Measurements from ENCODE around the gene SUCLG1. TPM values are rescaled to one million over a fixed set of nuclear protein-coding genes. Genes with fewer than 3 reads are reported as not detected.

The SUCLG1 gene
- 10 to 100 TPM; 70.3 to 70.4 TPM for total RNA-seq

DNA sequence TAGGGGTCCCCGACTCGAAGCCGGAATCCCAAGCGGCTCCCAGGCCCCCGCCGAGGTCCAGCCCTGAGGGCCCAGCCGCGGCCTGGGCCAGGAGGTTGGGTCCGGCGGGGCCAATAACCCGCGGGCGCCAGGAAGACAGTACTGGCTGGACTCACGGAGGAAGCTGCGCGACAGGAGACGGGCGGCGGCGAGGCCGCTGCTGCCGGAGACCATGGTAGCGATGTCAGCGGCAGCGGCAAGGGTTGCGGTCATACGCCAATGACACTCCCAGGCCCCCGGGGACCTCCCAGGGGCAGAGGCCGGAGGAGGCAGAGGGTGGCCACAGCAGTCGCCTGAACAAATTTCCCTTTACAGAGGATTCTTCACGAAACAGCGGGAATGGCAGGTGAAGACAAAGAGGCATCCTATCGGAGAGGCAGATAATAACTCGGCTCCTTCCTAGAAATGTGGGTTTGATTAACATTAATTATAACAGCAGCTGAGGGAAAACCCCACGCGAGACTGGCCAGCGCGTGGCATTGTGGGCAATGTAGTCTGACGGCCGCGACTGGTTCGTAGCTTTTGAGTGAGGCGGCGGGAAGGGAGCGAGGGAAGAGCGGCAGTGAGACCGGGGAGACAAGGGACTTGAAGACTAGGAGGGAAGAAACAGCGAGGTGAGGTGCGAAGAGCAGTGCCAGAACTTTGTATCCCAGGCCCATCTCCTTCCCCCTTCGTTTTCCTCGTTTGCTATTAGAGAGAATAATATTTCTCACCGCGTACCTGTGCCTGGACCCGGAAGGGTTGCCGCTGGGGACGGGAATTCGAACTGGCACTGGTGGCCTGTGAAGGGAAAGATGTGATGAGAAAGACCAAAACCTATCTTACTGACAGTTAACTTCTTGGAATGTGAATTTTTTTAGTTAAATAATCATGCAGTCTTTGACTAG, at the start of gene SUCLG1:
TSS of gene SUCLG1 (minus strand) at position 263 of the 926 bp plus-strand sequence. CDS start at position 252, 11 bp downstream.
- Mint-ChIP-seq H3K27ac (peak within 1 kb of the TSS; percentile 90), H3K27me3 (no peaks in the 10 kb centered on the region), H3K4me3 (peak within 1 kb of the TSS; percentile 98), H3K9me3 (no peaks in the 10 kb centered on the region), H3K4me1 (ENCODE audit: low read depth) (peaks cover 40% of the 10 kb centered on the region), H3K36me3 (peaks cover 1% of the 10 kb centered on the region)
- DNase-seq: peak; percentile 91
- ChIA-PET CTCF (interaction anchor here (0.6 to 1.6 kb wide), 3 partner anchors 282 to 467 kb away, joined by 3 to 11 read pairs (median 3); no protein-coding TSS in a partner anchor), POLR2A (interaction anchor here (0.6 to 1.7 kb wide), 3 partner anchors 12 to 552 kb away, joined by 3 to 7 read pairs (median 3); no protein-coding TSS in a partner anchor)
- intact Hi-C loops (cut with micrococcal nuclease): loop anchor here (1.0 to 2.0 kb wide), 3 partner anchors 22 to 466 kb away; partner anchors contain the start of gene DNAH6

DNA sequence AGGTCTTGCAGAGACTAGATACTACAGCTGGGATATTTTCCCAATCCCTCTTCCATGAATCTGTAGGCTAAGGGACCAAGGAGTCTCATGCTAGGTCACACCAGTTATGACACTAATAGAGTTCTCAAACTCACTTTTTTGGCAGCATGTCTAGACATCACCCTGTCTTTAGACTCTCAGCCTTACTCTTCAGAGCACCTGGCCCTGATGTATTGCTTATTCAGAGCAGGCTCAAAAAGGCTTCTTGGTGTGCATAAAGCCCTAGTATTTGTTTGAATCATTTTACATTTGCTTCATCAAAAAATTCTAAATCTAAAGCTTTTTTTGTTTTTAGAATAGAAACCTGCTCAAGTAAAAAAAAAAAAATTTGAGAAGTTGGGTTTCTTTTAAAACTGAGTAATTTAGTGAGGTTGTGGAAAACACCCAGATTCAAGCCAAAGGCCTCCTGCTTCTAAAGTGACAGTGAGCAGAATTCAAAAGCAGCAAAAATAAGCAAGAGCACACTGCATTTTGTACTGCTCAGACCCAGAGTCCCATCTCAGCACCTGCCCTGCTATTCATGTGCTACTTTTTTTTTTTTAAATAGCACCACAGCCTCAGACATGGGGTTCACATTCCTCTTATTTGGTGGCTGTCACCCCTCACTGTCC, 39.2 kb upstream of the SUCLG1 start:
- H3K4me3 Mint-ChIP-seq: no peak overlapping the region
- ChIA-PET POLR2A (no interaction called here), CTCF (interaction anchor here (0.6 to 5.2 kb wide), 5 partner anchors 32 to 787 kb away, joined by 3 to 25 read pairs (median 4); no protein-coding TSS in a partner anchor)
- no peaks in the 10 kb centered on the region for H3K27me3 Mint-ChIP-seq
- H3K27ac Mint-ChIP-seq: peak overlapping the region; percentile 58
- intact Hi-C loops (cut with micrococcal nuclease): no loop called here
- no peaks in the 10 kb centered on the region for H3K36me3 Mint-ChIP-seq
- no peaks in the 10 kb centered on the region for H3K9me3 Mint-ChIP-seq
- peaks cover 17% of the 10 kb centered on the region for H3K4me1 Mint-ChIP-seq (ENCODE audit: low read depth)
- no peak for DNase-seq

DNA sequence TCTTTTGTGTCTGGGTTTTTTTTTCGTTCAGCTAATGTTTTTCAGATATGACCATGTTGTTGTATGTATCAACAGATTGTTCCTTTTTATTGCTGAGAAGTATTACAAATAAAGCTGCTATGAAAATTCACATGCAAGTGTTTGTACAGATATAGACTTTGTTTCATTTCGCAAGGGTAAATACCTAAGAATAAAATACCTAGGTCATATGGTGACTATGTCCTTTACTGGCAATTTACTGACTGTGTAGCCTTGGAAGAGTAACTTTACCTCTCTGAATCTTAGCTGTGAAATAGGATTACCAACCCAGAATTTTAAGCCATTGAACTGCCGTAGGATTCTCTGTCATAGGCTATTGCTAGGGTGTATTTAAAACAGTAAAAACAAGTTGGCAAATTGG, 38.2 kb upstream of the SUCLG1 start:
- CTCF ChIA-PET: interaction anchor here (0.6 to 5.2 kb wide), 5 partner anchors 33 to 788 kb away, joined by 3 to 25 read pairs (median 4); no protein-coding TSS in a partner anchor
- no peaks in the 10 kb centered on the region for H3K9me3 Mint-ChIP-seq

DNA sequence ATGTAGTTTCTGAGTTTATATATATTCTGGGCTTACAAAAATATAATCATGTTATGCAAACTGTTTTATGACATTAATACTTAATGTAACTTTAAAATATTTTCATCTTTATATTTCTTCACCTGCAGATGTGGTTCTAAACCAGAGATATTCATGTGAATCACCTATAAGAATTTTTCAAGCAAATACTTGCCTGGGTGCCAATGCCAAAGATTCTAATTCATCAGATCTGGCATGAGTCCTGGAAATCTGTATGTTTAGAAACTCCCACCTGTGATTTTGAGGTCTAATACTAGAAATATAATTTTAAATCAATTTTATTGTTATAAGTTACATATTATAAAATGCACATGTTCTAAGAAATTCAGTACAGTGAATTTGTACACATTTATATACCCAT, 37.3 kb upstream of the SUCLG1 start:
- no peaks in the 10 kb centered on the region for H3K9me3 Mint-ChIP-seq
- CTCF ChIA-PET: interaction anchor here (1.0 to 5.2 kb wide), 2 partner anchors 369 to 386 kb away, joined by 3 to 25 read pairs; no protein-coding TSS in a partner anchor

More for the DNA sequence above, 38.2 kb upstream of the SUCLG1 start:
- H3K4me3 Mint-ChIP-seq: no peak overlapping the region
- no peak for DNase-seq
- H3K27ac Mint-ChIP-seq: no peak overlapping the region
- H3K27me3 Mint-ChIP-seq: no peaks in the 10 kb centered on the region
- intact Hi-C loops (cut with micrococcal nuclease): no loop called here
- H3K4me1 Mint-ChIP-seq (ENCODE audit: low read depth): peaks cover 17% of the 10 kb centered on the region
- POLR2A ChIA-PET: no interaction called here
- H3K36me3 Mint-ChIP-seq: no peaks in the 10 kb centered on the region

DNA sequence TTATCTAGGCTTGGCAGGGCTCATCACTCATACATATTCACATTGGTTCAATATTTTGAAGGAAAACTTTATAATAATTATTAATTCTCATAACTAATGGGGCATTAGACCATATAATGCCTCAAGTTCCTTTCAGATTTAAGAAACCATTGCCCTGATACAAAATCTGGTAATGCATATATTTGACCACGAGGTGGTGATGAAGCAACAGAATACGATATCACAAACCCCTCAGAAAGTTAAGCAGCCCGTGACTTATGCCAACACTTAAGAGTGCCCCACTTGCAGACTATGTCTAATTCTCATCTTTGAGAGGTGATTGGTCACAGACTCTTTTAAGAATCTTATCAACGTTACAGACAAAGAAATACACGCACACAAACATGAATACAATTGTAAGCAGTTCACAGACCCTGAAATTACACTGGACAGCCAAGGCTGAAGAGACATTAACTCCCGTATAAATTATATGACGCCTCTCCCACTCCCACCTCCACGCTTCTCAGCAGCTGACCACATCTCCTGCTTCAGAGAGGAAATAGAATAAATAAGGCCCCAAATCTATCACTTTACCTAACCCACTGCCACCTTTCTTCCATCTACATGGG, 36.6 kb upstream of the SUCLG1 start:
- Mint-ChIP-seq H3K36me3 (no peaks in the 10 kb centered on the region), H3K9me3 (no peaks in the 10 kb centered on the region), H3K27ac (no peak overlapping the region), H3K27me3 (no peaks in the 10 kb centered on the region), H3K4me1 (ENCODE audit: low read depth) (peaks cover 17% of the 10 kb centered on the region), H3K4me3 (no peak overlapping the region)
- POLR2A ChIA-PET: no interaction called here
- intact Hi-C loops (cut with micrococcal nuclease): loop anchor here (1.0 kb wide), 4 partner anchors 136 to 430 kb away; no protein-coding TSS in a partner anchor
- DNase-seq: no peak
- CTCF ChIA-PET: interaction anchor here (1.0 to 5.2 kb wide), 2 partner anchors 369 to 386 kb away, joined by 3 to 25 read pairs; no protein-coding TSS in a partner anchor

More for the DNA sequence above, 37.3 kb upstream of the SUCLG1 start:
- DNase-seq: no peak
- Mint-ChIP-seq H3K27me3 (no peaks in the 10 kb centered on the region), H3K36me3 (no peaks in the 10 kb centered on the region), H3K4me1 (ENCODE audit: low read depth) (peaks cover 17% of the 10 kb centered on the region), H3K27ac (no peak overlapping the region), H3K4me3 (no peak overlapping the region)
- POLR2A ChIA-PET: no interaction called here
- intact Hi-C loops (cut with micrococcal nuclease): no loop called here

DNA sequence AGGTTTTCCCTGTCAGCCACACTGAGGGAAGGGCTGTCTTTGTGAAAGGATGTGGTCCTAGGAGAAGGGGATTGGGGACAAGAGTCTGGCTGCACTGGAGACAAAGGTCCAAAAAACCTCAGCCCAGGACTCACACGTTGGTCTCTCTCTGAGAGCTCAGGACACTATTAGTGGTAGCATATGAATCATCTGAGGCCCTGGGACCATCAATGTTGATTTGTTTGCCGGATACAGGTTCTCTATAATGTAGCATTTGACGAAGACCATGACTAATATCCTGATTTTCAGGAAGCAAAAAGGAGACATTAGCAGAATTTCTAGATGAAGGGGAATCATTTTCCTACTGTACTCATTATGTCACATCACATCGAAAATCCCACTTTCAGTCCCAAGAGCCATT, 35.0 kb upstream of the SUCLG1 start:
- intact Hi-C loops (cut with micrococcal nuclease): no loop called here
- Mint-ChIP-seq H3K36me3 (no peaks in the 10 kb centered on the region), H3K4me3 (no peak overlapping the region), H3K27me3 (no peaks in the 10 kb centered on the region), H3K27ac (no peak overlapping the region), H3K9me3 (no peaks in the 10 kb centered on the region), H3K4me1 (ENCODE audit: low read depth) (peaks cover 15% of the 10 kb centered on the region)
- ChIA-PET CTCF (interaction anchor here (0.8 to 5.2 kb wide), 4 partner anchors 137 to 388 kb away, joined by 3 to 25 read pairs (median 4); no protein-coding TSS in a partner anchor), POLR2A (no interaction called here)
- DNase-seq: no peak

DNA sequence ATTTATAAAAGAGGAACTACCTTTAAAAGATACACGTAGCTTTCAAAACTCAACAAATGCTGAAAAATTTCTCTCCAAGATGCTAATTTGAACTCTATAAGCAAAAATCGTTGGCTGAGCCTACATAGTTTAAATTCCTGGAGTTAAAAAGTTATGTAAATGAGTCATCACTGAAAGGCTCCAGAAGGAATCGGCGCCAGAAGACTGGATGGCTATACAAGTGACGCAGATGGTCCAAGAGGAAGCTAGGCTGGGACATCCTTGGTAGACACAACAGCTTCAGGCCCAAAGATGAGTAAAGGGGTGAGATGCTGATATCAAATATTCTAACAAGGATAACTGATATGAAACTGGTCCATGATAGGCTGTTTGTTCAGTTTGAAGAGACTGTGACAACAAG, 34.4 kb upstream of the SUCLG1 start:
- POLR2A ChIA-PET: no interaction called here
- intact Hi-C loops (cut with micrococcal nuclease): no loop called here
- CTCF ChIA-PET: interaction anchor here (0.6 to 5.2 kb wide), 5 partner anchors 11 to 796 kb away, joined by 3 to 25 read pairs (median 3); no protein-coding TSS in a partner anchor

DNA sequence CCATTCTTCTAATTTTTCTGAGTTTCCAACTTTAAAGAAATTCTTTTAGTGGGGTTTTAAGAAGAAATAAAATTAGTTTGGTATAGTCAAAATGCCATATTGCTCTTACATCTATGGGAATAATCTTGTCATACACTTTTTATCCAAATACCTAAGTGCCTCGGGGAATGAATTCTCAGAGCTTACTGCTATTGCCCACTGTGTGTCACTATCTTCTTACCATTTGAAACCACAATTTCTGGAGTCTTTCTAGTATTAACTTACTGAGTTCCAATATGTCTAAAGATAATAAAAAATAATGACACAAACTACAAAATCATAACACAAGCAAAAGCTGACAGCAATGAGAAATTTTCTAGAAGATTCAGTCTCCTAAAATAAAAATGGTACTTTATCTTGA, 33.5 kb upstream of the SUCLG1 start:
- no peaks in the 10 kb centered on the region for H3K9me3 Mint-ChIP-seq
- no peak overlapping the region for H3K27ac Mint-ChIP-seq
- intact Hi-C loops (cut with micrococcal nuclease): no loop called here
- no peaks in the 10 kb centered on the region for H3K36me3 Mint-ChIP-seq
- no peak for DNase-seq
- no peak overlapping the region for H3K4me3 Mint-ChIP-seq
- peaks cover 8% of the 10 kb centered on the region for H3K4me1 Mint-ChIP-seq (ENCODE audit: low read depth)
- CTCF ChIA-PET: interaction anchor here (1.1 kb wide), 1 partner anchor 11 kb away, joined by 3 read pairs; no protein-coding TSS in a partner anchor
- POLR2A ChIA-PET: no interaction called here
- no peaks in the 10 kb centered on the region for H3K27me3 Mint-ChIP-seq

More for the DNA sequence above, 34.4 kb upstream of the SUCLG1 start:
- Mint-ChIP-seq H3K27ac (no peak overlapping the region), H3K36me3 (no peaks in the 10 kb centered on the region), H3K4me3 (no peak overlapping the region), H3K9me3 (no peaks in the 10 kb centered on the region), H3K4me1 (ENCODE audit: low read depth) (peaks cover 14% of the 10 kb centered on the region), H3K27me3 (no peaks in the 10 kb centered on the region)
- no peak for DNase-seq

DNA sequence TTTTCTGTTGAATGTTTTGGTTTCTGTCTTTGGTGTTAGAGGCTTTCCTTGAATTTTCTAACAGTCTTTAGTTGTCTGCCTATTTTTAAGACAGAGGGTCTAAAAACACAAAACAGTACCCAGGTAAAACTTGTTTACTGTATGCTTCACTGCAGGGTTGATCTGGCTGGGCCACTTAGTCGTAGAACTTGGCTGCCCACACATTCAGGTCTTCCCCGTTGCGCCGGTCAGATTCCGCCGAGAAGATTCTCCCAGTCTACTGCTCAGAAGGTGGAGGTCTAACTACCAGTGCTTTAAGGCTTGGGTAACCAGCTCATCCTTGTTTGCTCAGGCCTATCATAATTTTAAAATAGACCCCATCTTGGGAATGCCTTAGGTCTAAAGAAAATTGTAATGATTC, 32.7 kb upstream of the SUCLG1 start:
- no peak for DNase-seq
- Mint-ChIP-seq H3K4me1 (ENCODE audit: low read depth) (peaks cover 6% of the 10 kb centered on the region), H3K4me3 (no peak overlapping the region), H3K27me3 (no peaks in the 10 kb centered on the region), H3K9me3 (no peaks in the 10 kb centered on the region), H3K27ac (no peak overlapping the region), H3K36me3 (no peaks in the 10 kb centered on the region)
- intact Hi-C loops (cut with micrococcal nuclease): no loop called here
- CTCF ChIA-PET: interaction anchor here (0.7 to 0.9 kb wide), 2 partner anchors 391 to 415 kb away, joined by 3 read pairs; no protein-coding TSS in a partner anchor
- POLR2A ChIA-PET: interaction anchor here (0.6 to 1.0 kb wide), 2 partner anchors 9 to 358 kb away, joined by 3 to 4 read pairs; no protein-coding TSS in a partner anchor

DNA sequence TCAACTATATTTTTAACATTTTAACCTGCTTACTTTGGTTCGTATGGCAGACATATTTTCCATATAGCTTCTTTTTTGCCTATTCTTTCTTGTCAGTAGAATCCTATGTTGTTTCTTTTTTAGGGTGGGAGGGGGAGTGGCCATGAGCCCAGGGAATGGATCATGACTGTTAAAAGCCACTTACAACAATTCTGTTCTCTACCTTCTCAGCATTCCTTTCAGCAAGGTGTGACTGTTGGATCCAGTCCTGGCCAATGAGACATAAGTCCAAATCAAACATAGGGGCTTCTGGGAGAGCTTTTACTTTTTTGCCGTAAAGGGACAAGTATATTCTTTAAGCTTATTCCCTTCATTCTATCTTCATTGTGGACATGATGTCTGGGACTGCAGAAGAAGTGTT, 32.2 kb upstream of the SUCLG1 start:
- ChIA-PET CTCF (interaction anchor here (0.9 kb wide), 1 partner anchor 416 kb away, joined by 3 read pairs; no protein-coding TSS in a partner anchor), POLR2A (interaction anchor here (0.6 to 1.0 kb wide), 2 partner anchors 8 to 358 kb away, joined by 3 to 4 read pairs; no protein-coding TSS in a partner anchor)
- no peak overlapping the region for H3K4me3 Mint-ChIP-seq
- no peaks in the 10 kb centered on the region for H3K36me3 Mint-ChIP-seq
- intact Hi-C loops (cut with micrococcal nuclease): no loop called here
- H3K27me3 Mint-ChIP-seq: no peaks in the 10 kb centered on the region
- DNase-seq: no peak
- H3K9me3 Mint-ChIP-seq: no peaks in the 10 kb centered on the region
- no peak overlapping the region for H3K27ac Mint-ChIP-seq
- H3K4me1 Mint-ChIP-seq (ENCODE audit: low read depth): peaks cover 6% of the 10 kb centered on the region

DNA sequence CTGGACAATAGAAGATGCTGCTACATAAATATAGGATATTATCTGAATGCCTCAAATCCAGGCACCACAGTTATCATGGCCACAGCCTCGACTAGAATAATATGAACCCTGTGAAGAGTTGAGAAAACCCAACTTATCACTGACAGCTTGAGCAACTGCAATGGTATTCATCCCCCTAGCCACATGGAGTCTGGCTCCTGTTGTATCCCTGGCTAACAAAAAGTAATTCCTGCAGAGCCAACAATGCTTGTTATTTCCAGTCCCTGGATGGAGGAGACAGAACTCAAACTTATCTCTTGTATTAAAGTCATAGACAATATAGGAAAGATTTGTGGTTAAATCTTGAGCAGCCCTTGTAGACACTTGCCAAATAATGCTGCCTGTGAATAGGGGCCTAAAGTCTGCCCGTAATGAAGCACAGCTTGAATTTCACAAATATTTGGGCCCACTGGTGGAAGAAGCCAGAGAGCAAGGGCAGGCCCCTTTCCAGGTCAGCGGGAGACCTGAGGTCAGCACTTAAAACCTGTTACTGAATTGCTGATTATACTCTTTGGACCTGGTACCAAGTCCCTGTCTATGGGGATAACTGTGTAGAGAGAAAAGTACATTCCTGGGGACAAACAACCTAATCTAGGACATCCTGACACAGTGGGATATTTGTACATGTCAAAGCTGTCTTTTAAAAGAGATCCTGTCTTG, 28.4 kb upstream of the SUCLG1 start:
- Mint-ChIP-seq H3K9me3 (no peaks in the 10 kb centered on the region), H3K4me1 (ENCODE audit: low read depth) (peaks cover under 1% of the 10 kb centered on the region), H3K27ac (no peak overlapping the region), H3K27me3 (no peaks in the 10 kb centered on the region), H3K36me3 (no peaks in the 10 kb centered on the region), H3K4me3 (no peak overlapping the region)
- no peak for DNase-seq
- intact Hi-C loops (cut with micrococcal nuclease): no loop called here
- CTCF ChIA-PET: no interaction called here
- POLR2A ChIA-PET: no interaction called here
